OCI-LY7 (cell line): ENCODE data around the gene KANSL1.

ENCODE experiments used
- CTCF ChIP-seq: fragments of 200-600 bp; sonication (generic); conservative IDR thresholded peaks from 2 replicates; pipeline ENCODE4 v1.5.1; 2014; ENCODE audit warnings: mild to moderate bottlenecking, antibody characterized with exemption, low read length, moderate library complexity, mixed read lengths
- EZH2phosphoT487 ChIP-seq: fragments of 200-600 bp; sonication (generic); IDR thresholded peaks from 2 replicates; pipeline ENCODE4 v1.6.1; 2018; ENCODE audit warnings: low read depth, borderline replicate concordance, mild to moderate bottlenecking, mixed run types, antibody characterized with exemption, low read length, moderate library complexity, mixed read lengths

DNA sequence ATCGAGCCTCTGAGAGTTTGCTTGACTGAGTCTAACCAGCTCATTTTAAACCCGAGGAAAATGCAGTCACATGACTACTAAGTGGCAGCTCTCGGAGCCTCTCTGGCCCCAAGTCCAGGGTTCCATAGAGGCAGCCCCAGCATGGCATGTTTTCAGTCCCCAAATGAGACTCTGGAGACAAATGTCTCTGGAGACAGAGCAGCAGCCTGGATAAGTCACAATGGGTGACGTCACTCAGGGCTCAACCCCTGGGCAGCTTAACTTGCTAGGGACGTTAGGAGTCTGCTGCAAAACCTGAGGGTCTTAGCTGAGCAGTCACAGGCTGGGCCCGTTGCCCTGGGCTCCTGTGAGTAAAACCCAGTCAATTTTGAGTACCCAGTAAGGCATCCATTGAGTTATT, 201.1 kb downstream of the KANSL1 start:
- TF ChIP-seq CTCF: no peak
- TF ChIP-seq EZH2phosphoT487: no peak
